K562 (cell line): ENCODE measurements around the gene MERTK. TPM values are rescaled to one million over a fixed set of nuclear protein-coding genes. Genes with fewer than 3 reads are reported as not detected.
A peak's percentile ranks its signal among the peaks of the same experiment; 100 is the strongest.

Experiments
- CBX1 ChIP-seq: sonication (generic); IDR thresholded peaks from 2 replicates; pipeline ENCODE4 v1.6.1; 2016; ENCODE audit warnings: antibody characterized with exemption, low read depth, mild to moderate bottlenecking
- CLOCK ChIP-seq: fragments of 250-450 bp; sonication (Bioruptor Pico); IDR thresholded peaks from 2 replicates; pipeline ENCODE4 v1.4.0; 2020; ENCODE audit warnings: mild to moderate bottlenecking, moderate library complexity, borderline replicate concordance
- COPS2 ChIP-seq: fragments of 450-650 bp; conservative IDR thresholded peaks from 2 replicates; pipeline ENCODE4 v1.6.1; 2016; ENCODE audit warnings: mild to moderate bottlenecking, moderate library complexity
- ETV5 ChIP-seq: sonication (generic); formaldehyde crosslinking; IDR thresholded peaks from 2 replicates; pipeline ENCODE4 v1.4.0; 2020; ENCODE audit warnings: low read depth, mild to moderate bottlenecking, missing genetic modification reagents
- FOSL1 ChIP-seq: fragments of 200-800 bp; sonication (Bioruptor generic); conservative IDR thresholded peaks from 2 replicates; pipeline ENCODE4 v1.6.1; 2016; ENCODE audit warnings: missing genetic modification characterization, missing compliant biosample characterization
- HEY1 ChIP-seq: fragments of 250-450 bp; sonication (Bioruptor Pico); IDR thresholded peaks from 2 replicates; pipeline ENCODE4 v1.5.0; 2020; ENCODE audit warnings: mild to moderate bottlenecking, moderate library complexity, borderline replicate concordance
- HMBOX1 ChIP-seq: sonication (generic); IDR thresholded peaks from 2 replicates; pipeline ENCODE4 v1.6.1; 2016
- JUN ChIP-seq, 2 experiments: sonication (generic) in 1 of 2; formaldehyde crosslinking in 1 of 2; IDR thresholded peaks; 2 replicates each; pipeline versions ENCODE4 v1.6.1 to v1.8.0; 2012 to 2022; ENCODE audit warnings: borderline replicate concordance in 2 of 2, mild to moderate bottlenecking in 2 of 2, improper control_type of control experiment in 1 of 2, low read depth in 1 of 2, low read length in 1 of 2, missing genetic modification reagents in 1 of 2
- MAFK ChIP-seq: IDR thresholded peaks from 2 replicates; pipeline ENCODE4 v1.6.1; 2011; ENCODE audit warnings: low read length, improper control_type of control experiment
- NR0B1 ChIP-seq: fragments of 450-650 bp; IDR thresholded peaks from one replicate; pipeline ENCODE4 v1.6.1; 2018; ENCODE audit warnings: mild to moderate bottlenecking, moderate library complexity; ENCODE audit not compliant: partially characterized antibody
- PTBP1 ChIP-seq: fragments of 200-400 bp; formaldehyde crosslinking; IDR thresholded peaks from 2 replicates; pipeline ENCODE4 v1.6.1; 2017; ENCODE audit warnings: low read depth, low read length
- PURB ChIP-seq: sonication (generic); formaldehyde crosslinking; IDR thresholded peaks from 2 replicates; pipeline ENCODE4 v1.9.0; 2021; ENCODE audit warnings: low read depth, mild to moderate bottlenecking, missing genetic modification reagents
- RBM17 ChIP-seq: fragments of 200-400 bp; formaldehyde crosslinking; IDR thresholded peaks from 2 replicates; pipeline ENCODE4 v1.6.1; 2017; ENCODE audit warnings: low read depth, mild to moderate bottlenecking, low read length, borderline replicate concordance
- ZNF184 ChIP-seq: sonication (generic); formaldehyde crosslinking; IDR thresholded peaks from 2 replicates; pipeline ENCODE4 v1.5.0; 2020; ENCODE audit warnings: missing genetic modification reagents
- ZNF316 ChIP-seq: fragments of 450-650 bp; IDR thresholded peaks from 2 replicates; pipeline ENCODE4 v1.6.1; 2016
- ZNF609 ChIP-seq: sonication (generic); formaldehyde crosslinking; IDR thresholded peaks from 2 replicates; pipeline ENCODE4 v1.8.1; 2023; ENCODE audit warnings: missing genetic modification reagents, mild to moderate bottlenecking, borderline replicate concordance
- ZNF766 ChIP-seq: fragments of 200-800 bp; sonication (Bioruptor generic); conservative IDR thresholded peaks from 2 replicates; pipeline ENCODE4 v1.6.1; 2016; ENCODE audit warnings: missing genetic modification characterization, missing compliant biosample characterization
- polyA plus RNA-seq, 8 experiments: library from polyadenylated mRNA; depleted of rRNA in 4 of 8; stranded (reverse) in 5 of 8; unstranded in 3 of 8; fragments of >200 nt; fragmentation: Nextera tagmentation in 2 of 8; fragmentation: Illumina TruSeq in 1 of 8; extraction: Ambion mirVana in 2 of 8; extraction: Trizol in 1 of 8; gene quantifications; 2 replicates each; pipeline versions ENCODE4 v1.2.1 to v1.2.3, GENCODE V29; 2011 to 2014; ENCODE audit warnings: inconsistent platforms in 1 of 8, missing spikeins in 1 of 8
- total RNA-seq, 7 experiments: library from RNA; depleted of rRNA in 6 of 7; stranded (reverse); fragments of >200 nt in 6 of 7; fragmentation: Illumina TruSeq in 2 of 7; extraction: Trizol in 2 of 7; gene quantifications; 2 replicates each; pipeline versions ENCODE4 v1.2.1 to v1.2.3, GENCODE V29; 2011 to 2021; ENCODE audit warnings: low replicate concordance in 1 of 7

Gene MERTK
- total and polyA plus RNA-seq, 9 of the 15 experiments (the other 6 are each of a cell fraction or from before 2014, with no cell fraction given): 0.23 to 1.6 (median 0.74) TPM

GRCh38 chr2:111918383-111918806, 20.0 kb downstream of the MERTK start (continued):
- TF ChIP-seq NR0B1 (no peak), ZNF316 (peak; percentile 100), ETV5 (CRISPR knock-in tag) (no peak), ZNF766 (0 out of 2 replicates have a peak, but pooled peaks have one; percentile 34), ZNF184 (no peak), CLOCK (CRISPR knock-in tag) (no peak), MAFK (peak; percentile 99), PTBP1 (no peak), FOSL1 (tag) (peak; percentile 88), PURB (no peak), COPS2 (no peak), HMBOX1 (no peak), ZNF609 (CRISPR knock-in tag) (no peak), CBX1 (no peak), HEY1 (CRISPR knock-in tag) (no peak), RBM17 (no peak), JUN (IDR thresholded peaks at IDR 0.05; ENCODE audit: borderline replicate concordance, low read depth, low read length) (no peak), JUN (CRISPR knock-in tag; IDR thresholded peaks at IDR 0.05; ENCODE audit: borderline replicate concordance) (no peak)
